Stimulated activated CD4-positive, alpha-beta T cell treated with anti-CD3 and anti-CD28 coated beads, Interleukin-15, amount 100 ng/mL, for 1 hour (primary cell): ENCODE results near the gene CASQ2.

Source experiments
- DNase-seq, 2 donors: peaks; one replicate each; pipeline ENCODE4 v3.0.0-alpha.2; 2020; ENCODE audit warnings: low read depth in 1 of 2, low spot score in 1 of 2

CASQ2 gene

GRCh38 chr1:115768549-115768948, at the start of gene CASQ2:
Gene CASQ2 (minus strand): TSS chr1:115768714. CDS start chr1:115768541, 173 bp downstream.
- no peak for DNase-seq

- no peak for DNase-seq
Measured at GRCh38 chr1:115815694-115816093, 47.2 kb upstream of the CASQ2 start.

GRCh38 chr1:115814685-115815398, 46.3 kb upstream of the CASQ2 start:
- DNase-seq = no peak

GRCh38 chr1:115813727-115814126, 45.2 kb upstream of the CASQ2 start:
- DNase-seq = no peak

GRCh38 chr1:115811140-115811828, 42.8 kb upstream of the CASQ2 start:
- DNase-seq = no peak

- no peak for DNase-seq
Measured at GRCh38 chr1:115810609-115811008, 42.1 kb upstream of the CASQ2 start.

GRCh38 chr1:115809847-115810246, 41.3 kb upstream of the CASQ2 start:
- no peak for DNase-seq

GRCh38 chr1:115809076-115809475, 40.6 kb upstream of the CASQ2 start:
- no peak for DNase-seq

GRCh38 chr1:115807723-115808122, 39.2 kb upstream of the CASQ2 start:
- DNase-seq = no peak

- no peak for DNase-seq
Measured at GRCh38 chr1:115805597-115805996, 37.1 kb upstream of the CASQ2 start.

GRCh38 chr1:115802416-115802815, 33.9 kb upstream of the CASQ2 start:
- no peak for DNase-seq

GRCh38 chr1:115797486-115797885, 29.0 kb upstream of the CASQ2 start:
- DNase-seq = no peak

- no peak for DNase-seq
Measured at GRCh38 chr1:115796897-115797296, 28.4 kb upstream of the CASQ2 start.

GRCh38 chr1:115796036-115796435, 27.5 kb upstream of the CASQ2 start:
- DNase-seq = no peak

GRCh38 chr1:115794976-115795639, 26.6 kb upstream of the CASQ2 start:
- DNase-seq = no peak

GRCh38 chr1:115793162-115793561, 24.6 kb upstream of the CASQ2 start:
- DNase-seq = no peak

- no peak for DNase-seq
Measured at GRCh38 chr1:115791816-115792215, 23.3 kb upstream of the CASQ2 start.

GRCh38 chr1:115790846-115791245, 22.3 kb upstream of the CASQ2 start:
- DNase-seq = no peak

- no peak for DNase-seq
Measured at GRCh38 chr1:115790356-115790755, 21.8 kb upstream of the CASQ2 start.

- no peak for DNase-seq
Measured at GRCh38 chr1:115783311-115783710, 14.8 kb upstream of the CASQ2 start.

- DNase-seq = no peak
Measured at GRCh38 chr1:115782571-115783281, 14.2 kb upstream of the CASQ2 start.

- no peak for DNase-seq
Measured at GRCh38 chr1:115781851-115782250, 13.3 kb upstream of the CASQ2 start.
